Inferior parietal cortex (tissue), 1 donor: ENCODE results near the gene SEMA5A.

Experiments used
- DNase-seq: peaks from one replicate; pipeline ENCODE4 v3.0.0-alpha.2; 2016; ENCODE audit errors: extremely low spot score

SEMA5A gene

DNA sequence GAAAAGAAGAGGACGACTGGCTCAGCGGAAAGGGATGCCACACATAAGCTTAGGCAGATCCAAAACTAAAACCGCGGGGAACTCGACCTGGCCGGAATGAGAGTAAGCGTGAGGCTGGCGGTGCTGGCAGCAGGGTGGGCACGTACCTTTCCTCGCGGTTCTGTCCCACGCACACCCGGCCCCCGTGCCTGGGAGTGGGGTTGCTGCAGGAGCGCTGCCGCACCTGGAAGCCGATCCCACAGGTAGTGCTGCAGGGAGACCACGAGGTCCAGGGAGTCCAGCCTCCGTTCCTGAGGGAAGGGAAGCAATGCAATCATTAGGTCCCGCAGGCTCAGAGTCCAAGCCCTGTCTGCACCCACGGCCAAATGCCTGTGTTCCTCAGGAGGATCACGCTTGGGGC, 427.0 kb downstream of the SEMA5A start:
- no peak for DNase-seq

DNA sequence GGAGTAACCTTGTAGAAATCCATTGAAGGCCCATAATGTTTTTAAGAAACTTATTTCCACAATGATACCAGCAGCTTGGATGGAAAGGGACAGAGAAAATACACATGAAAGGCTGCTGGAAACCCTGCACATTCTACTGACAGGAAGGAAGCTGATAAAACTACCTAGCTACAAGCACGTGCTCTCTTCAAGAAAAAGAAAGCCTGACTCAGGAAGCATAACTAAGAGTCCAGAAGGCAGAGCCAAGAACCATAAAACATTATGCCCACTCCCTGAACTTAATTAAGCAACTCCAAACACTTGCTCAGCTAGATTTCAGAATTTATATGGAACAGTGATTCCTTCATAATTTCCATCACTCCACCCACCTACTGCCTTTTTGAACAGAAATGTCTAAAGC, 430.8 kb downstream of the SEMA5A start:
- no peak for DNase-seq

DNA sequence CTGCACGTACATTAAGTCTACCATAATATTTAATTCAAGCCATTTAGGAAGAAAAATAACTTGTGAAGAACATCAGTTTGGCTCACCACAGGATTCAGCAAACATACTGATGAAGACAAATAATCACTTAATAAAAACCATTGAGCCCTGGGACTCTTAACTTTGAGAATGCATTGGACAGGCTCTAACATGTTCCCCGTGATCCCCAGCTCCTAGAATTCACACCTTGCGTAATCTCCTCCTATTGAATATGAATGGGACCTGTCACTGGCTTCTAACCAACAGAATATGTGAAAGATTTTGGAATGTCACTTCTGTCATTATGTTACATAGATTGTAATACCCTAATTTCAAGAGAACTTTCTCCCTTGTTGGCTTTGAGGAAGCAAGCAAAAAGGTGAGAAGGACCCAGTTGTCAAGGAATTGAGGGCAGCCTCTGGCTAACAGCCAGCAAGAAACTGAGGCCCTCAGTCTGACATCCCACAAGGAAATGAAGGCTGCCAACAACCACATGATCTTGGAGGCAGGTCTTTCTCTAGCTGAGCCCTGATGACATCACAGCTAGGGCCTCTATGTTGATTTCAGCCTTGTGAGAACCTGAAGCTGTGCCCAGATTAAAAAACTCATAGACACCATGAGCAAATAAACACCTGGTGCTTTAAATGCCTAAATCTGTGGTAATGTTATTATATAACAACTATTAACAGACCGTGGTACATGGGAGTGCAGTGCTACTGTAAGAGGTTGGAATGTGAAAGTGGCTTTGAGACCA, 433.2 kb downstream of the SEMA5A start:
- no peak for DNase-seq

DNA sequence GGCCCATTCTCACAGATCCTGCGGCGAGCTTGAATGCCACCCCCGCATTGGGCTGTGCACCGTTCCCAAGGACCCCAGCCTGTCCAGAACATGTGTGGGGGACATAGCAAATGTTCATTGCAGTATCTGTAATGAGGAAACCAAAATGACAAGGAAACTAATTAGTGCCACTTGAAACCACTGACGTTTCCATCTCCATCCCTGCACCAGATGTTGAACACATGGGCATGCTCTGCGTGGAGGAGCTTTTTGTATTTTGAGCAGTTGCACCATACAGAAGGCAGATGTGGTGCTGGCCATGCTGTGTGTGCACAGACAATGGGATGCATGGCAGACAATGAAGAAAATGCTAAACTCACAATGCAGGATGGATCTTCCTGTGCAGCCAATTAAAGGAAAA, 437.7 kb downstream of the SEMA5A start:
- no peak for DNase-seq

DNA sequence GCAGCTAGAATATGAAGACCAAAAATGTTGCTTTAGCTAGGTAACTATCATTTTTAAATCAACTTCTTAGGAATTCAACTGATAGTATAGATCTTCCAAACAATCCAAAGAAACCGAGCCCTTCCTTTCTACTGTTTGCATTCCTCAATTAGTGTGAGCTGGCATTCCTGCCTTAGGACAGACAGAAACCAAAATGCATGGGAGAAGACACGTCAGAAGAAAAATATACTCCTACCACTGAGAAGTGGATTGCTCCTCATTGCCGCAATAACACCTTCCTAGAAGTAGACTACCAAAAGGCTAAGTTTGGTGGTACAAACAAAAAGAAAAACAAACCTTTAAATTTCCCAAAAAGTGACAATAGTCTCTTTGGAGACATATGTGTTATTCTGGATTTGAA, 440.0 kb downstream of the SEMA5A start:
- no peak for DNase-seq

DNA sequence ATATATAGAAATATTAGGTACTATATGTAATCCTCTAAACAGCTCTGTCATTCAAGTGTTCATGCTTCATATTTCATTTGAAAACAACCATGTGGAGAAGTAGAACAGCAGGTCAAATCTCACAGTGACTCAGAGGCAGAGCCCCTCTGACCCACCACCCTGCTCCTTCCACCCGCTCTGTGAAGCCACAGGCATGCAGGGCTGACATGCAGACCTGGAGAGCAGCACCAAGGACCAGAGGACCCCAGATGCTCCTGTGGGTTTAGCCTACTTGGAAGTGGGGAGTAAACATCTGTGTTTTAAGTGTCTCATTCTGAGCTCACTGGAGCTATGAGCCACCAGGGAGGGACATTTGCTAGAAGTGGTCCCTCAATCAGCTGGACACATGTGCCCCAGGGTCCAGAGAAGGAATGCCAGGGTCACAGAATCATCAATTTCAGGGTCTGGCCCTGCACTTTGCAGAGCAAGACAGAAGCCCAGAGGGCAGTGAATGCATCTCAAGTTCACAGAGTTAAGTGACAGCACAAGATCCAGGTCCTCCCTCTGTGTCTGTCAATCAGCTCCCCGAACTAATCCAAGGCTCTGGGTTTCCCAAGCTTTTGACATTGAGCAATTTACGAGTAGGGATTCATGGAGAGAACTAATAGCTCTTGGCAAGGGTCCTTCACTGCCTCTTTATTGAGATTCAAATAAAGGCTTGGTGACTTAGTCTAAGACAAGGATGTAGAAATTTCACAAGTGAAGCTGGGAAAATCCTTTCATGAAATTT, 441.1 kb downstream of the SEMA5A start:
- DNase-seq = no peak

DNA sequence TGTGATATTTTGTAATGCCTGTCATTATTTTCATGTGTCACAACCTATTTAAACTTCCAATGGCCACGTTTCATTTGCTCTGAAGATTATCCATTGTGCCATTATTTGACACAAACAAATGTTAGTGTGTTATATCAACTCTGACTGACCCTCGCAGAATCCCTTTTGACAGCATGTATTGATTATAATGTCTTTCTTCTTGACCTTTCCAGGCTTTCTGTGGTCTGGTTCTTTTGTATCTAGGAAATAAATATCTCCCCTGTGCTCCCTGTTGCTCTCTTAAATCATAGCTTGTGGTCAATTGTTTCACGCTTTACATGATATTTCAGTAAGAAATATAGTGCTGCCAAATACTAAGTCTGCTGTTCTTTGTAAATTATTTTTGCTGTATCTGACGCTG, 442.6 kb downstream of the SEMA5A start:
- DNase-seq = no peak

DNA sequence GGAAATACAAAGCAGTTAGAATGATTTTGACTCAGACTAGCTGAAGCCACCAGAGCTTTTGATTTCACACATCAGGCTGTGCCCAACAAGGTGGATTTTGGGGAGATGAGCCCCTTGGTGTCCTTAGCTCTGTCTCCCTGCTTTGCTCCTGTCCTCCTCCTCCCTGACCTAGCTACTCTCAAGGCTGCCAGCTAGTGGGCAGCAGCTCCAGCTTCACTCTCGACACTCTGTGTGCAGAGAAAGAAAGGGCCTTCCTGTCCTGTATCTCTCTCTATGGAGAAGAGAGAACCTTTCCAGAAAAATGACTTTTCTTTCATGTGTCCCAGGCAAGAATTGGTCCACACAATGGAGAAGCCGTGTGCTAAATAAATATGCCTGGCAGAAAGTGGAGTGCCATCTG, 446.2 kb downstream of the SEMA5A start:
- DNase-seq = no peak

DNA sequence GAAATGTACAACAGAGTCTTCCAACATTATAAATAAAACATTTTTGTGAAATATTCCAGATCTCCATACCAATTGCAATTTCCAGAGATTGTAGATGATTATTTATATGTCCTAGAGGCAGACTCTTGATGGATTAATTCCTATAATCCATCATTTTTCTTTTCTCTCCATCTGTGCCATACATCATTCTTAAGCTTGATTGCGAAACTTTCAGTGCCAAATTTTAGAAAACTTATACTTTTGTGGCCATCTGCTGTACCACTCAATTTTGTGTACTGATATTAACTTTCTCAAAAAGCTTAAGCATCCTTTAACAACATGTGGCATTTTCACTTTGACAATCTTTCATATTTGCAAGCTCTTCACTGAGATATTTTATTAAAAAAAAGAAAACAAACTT, 446.9 kb downstream of the SEMA5A start:
- no peak for DNase-seq

DNA sequence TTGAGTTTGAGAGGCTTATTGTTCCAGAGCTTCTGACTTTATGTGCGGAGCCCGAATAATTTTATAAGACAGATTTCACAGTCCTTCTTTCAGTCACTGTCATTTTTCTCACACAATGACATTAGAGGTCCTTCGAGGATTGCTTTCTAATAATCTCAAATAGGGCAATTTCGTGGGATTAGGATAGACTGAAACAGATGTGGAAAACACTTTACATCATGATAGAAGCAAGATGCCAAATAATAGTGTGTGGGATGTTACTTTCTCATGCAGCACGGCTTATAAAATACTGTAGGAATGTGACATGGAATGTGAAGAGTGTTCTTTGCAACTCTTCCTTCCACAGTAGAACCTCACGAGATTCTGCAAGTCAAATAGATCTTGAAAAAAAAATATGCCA, 451.3 kb downstream of the SEMA5A start:
- no peak for DNase-seq

DNA sequence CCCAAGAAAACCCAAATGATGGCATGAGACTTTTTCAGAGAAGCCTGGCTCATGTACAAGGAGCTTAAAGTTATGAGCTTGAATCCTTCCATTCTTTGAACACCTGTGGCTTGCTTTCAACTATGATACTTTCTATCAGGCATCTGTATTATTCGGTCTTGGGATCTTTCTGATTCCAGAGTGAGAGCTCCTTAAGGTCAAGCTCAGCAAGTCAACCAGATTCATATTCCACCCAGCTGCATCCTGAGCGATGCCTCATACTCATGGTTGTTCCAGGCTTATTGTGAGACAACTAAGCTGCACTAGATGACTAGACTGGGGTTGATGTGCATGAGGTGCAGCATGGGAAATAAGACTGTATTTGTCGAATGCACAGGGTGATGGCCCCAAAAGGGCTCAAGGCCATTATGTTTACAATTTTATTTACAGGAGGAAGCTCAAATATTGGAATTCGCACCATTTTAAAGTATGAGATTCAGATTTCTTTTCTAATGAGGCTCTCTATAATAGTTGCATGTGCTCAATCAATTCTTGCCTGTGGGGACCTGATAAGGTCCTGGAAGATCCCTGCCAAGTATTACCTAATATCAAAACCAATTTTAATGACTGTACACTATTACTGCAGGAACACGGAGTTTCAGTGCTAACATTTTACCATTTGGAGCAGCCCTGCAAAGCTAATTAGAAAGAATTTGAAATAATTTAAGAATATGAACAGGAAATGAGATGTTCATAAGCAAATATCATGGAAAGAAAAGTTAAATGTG, 453.8 kb downstream of the SEMA5A start:
- no peak for DNase-seq

DNA sequence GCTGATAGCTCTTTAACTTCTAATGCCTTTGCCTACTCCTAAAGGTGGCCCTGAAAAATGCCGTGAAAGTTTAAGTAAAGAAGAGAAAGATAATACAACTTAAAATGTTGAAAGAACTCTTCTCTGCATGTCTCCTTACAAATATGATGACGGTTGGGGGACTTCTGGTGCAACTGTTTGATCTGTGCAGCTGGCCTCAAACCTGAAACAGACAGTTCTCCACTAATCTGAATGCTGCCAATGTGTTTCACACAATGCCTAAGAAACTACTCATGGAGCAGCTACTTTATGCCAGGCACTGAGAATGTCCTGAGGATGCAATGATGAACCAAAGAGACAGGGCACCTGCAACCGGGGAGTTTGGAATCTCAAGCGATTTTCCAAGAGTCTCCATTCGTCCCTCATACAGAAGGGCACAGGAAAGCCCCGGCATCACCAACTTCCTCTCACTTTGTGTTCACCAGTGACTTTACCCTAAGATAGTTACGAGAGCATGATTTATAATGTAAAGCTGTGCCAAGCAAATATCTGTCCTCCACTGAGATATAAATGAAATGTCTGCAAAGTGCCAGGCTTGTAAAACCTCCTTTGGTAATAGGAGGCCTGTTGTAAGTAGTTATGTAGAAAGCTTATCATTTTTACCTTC, 455.4 kb downstream of the SEMA5A start:
- no peak for DNase-seq

DNA sequence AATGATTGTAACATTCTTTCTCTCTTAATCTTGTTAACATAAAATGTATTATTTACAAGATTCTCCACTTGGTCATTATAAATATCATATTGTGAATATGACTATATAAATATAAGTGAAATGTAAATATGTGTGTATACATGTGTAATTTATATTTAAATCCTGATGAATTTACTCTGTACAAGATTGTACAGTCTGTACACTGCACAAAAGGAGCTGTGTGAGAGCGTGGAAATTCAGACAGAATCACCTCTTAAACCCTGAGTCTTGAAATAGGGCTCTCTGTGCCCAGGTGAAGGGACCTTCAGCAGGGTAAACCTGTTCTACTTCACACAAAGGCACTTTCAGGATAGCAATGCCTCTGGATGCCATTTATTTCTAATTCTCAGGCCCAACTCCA, 456.0 kb downstream of the SEMA5A start:
- no peak for DNase-seq

DNA sequence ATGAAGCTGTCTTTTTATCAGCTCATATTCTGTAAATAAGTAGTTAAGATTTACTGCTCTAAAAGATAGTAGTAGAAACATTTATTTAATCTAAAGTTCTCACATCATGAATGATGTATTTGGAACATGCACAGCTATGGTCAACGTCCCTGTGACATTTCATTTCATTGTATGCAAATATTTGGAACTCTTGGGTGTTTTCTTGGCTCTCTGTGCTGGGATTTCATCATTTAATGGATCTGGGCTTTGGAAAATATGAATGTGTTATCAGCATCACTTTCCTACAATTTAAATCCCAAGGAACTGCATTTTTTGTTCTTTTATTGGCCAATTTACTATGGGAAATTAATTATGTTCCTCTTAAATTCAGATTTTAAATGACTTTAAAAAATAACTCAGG, 462.9 kb downstream of the SEMA5A start:
- DNase-seq = no peak

DNA sequence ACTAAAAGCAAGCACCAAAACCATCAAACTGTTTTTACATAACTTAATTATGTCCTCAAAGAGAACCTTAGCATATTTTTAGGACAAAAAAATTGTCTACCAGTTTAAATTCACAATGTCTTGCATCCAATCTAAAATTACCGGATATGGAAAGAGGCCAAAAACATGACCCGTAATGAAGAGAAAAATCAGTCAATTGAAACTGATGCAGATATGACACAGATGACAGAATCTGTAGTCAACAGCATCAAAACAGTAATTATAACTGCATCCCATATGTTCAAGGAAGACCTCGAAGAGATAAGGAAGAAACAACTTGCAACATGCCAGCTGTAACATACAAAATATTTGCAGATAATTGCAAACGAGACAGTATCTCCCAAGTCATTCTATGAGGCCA, 473.2 kb downstream of the SEMA5A start:
- DNase-seq = no peak

DNA sequence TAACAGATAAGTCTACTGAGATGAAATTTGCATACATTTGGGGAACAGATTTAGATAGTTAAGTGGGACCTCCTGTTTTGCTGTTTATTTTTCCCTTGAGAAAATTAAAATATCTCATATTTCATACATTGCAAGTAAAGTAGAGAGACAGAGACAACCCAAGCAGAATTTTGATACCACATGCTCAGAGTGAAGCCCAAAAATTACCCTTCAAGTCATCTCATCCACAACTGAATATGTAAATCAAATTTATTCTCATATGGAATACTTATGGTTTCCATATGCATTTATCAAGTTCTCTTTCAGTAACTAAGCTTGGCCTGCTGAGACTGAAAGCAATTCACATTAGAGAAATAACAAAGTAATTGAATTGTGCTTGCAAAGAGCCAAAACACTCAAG, 474.4 kb downstream of the SEMA5A start:
- DNase-seq = no peak

DNA sequence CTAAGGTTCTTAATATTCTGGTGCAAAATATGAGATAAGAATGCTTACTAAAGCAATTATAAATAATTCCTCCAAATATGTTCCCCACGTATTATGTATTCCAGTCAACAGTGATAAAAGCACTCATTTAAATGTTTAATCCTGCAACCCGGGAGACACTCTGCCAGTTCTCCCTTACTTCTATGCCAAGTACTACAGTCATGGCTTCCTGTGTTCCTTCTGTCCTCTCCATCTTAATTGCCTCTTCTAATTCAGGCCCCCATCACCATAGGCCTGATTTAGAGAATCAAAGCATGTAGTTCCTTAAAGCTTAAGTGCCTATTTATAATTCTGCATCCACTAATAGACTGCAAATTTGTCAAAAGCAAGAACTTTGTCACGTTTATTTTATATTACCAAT, 474.8 kb downstream of the SEMA5A start:
- no peak for DNase-seq

DNA sequence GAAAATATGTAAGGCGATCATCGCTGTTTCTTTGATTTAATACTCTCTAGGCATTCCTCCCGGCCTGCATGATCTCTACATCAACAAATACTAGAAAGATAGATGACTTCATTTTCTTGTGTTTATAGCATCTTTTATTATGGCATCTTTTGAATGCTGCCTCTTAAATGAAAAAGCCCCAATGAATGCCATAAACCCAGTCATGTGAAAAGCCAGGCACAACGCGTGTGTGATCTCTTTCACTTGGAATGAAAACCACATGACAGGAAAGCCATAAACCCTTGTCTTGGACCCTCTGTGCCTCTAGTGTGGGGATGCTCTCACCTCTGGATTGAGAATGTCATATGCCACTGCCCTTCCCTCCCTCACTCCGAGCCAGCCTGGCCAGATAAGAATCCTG, 476.2 kb downstream of the SEMA5A start:
- no peak for DNase-seq

DNA sequence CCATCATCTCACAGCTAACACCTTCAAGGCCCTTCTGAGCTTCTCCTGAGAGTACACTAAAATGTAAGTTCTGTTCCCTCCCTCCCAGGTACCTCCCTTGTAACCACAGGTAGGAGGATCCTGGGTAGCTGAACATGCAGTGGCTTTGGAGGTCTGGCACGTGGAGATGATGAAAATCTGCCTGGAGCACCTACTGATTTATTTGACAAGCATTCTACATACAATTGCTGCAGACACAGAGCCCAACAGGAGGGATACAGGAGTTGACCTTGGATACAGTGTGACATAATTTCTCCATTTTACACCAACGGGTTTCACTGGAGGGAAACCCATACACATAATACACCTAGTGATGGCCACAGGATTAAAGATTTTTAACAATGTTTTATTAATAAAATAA, 478.7 kb downstream of the SEMA5A start:
- no peak for DNase-seq

DNA sequence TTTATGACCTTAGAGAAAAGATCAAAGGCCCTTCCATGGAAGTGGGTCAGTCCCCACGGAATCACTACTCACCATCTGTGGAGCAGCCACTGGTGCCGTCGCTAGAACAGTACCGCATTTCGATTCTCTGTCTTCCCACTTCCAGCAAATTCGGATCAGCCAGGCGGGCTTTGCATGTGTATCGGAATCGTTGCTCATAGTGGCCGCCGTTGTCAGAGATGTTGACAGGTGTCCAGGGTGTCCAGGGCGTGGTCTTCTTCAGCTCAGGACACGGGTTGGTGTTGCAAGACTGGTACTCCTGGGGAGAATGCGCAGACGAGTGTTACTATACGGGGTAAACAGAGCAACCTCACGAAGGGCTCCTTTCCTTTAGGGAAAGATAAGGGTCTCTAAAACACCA, 479.5 kb downstream of the SEMA5A start:
- no peak for DNase-seq

DNA sequence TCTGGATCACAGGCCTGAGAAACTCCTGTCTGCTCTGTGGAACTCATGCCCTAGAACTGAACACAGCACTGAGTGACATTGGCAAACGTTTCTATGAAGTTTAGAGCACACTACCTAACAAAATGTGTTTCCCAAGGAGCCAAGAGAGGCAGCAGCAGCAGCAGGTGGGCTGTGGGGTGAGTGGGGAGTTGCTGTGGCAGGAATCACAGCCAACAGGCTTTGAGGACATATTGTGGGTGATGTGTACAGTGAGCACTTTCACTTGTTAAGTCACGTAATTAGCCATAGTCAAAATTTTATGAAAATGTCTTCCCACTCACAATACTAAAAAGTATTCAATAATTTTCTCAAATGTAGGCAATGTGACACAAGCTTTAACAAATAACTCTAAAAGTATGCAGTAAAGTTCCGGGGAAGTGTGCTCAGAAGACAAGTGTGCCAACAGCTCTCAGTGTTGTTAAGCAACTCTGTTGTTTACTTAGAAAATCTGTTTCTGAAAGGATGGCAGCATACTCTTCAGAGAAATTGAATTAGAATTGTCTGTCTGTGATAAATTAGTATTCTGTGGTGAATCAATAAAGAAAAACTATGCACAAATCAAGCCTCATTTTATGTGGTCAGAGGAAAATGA, 482.1 kb downstream of the SEMA5A start:
- no peak for DNase-seq

DNA sequence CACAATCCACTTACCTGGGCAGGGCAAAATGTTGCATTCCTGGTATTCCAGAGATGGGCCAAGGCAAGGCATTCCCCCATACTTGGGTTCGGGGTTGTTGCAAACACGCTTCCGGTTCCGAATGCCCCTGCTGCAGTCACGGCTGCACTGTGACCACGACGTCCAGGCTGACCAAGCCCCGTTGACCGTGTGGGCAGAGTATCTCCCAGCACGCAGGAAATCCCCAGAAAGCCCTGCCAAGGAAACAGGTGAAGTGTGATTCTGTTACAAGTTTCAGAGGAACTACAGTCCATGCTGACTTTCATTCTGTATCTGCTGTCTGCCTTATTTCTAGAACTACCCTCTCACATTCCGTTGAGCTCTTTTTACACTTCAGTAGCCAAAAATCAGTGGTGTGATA, 483.0 kb downstream of the SEMA5A start:
- DNase-seq = no peak
